ENCODE measurements around the gene NKX2-3.

DNA sequence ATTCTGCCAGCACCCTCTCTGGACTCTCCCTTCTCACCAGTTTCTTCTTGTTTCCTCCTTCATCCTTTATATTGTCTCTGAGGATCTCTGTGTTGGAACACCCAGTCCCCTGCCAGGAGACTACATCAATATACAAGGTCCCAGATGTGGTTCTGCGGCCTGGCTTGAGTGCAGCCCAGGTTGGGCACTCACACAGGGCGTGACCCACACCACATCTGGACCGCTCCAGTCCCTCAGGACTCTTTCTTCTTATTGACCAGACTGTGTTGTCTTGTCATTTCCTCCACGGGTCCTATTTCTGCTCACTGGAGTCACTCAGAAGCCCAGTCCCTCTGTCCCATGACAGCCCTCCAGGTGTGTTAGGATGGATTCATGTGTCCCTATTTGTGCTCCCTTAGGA, 26.0 kb downstream of the NKX2-3 start:
- TF ChIP-seq, protein P1, sequence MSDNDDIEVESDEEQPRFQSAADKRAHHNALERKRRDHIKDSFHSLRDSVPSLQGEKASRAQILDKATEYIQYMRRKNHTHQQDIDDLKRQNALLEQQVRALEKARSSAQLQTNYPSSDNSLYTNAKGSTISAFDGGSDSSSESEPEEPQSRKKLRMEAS (IDR thresholded peaks at IDR 0.05), result no peak
- TF ChIP-seq ZSCAN20 (CRISPR knock-in tag; IDR thresholded peaks at IDR 0.05), result no peak
- TF ChIP-seq ZFP36 (IDR thresholded peaks at IDR 0.05; ENCODE audit: borderline replicate concordance, partially characterized antibody), result no peak
- TF ChIP-seq, protein P2, sequence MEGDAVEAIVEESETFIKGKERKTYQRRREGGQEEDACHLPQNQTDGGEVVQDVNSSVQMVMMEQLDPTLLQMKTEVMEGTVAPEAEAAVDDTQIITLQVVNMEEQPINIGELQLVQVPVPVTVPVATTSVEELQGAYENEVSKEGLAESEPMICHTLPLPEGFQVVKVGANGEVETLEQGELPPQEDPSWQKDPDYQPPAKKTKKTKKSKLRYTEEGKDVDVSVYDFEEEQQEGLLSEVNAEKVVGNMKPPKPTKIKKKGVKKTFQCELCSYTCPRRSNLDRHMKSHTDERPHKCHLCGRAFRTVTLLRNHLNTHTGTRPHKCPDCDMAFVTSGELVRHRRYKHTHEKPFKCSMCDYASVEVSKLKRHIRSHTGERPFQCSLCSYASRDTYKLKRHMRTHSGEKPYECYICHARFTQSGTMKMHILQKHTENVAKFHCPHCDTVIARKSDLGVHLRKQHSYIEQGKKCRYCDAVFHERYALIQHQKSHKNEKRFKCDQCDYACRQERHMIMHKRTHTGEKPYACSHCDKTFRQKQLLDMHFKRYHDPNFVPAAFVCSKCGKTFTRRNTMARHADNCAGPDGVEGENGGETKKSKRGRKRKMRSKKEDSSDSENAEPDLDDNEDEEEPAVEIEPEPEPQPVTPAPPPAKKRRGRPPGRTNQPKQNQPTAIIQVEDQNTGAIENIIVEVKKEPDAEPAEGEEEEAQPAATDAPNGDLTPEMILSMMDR (IDR thresholded peaks at IDR 0.05), result no peak
- TF ChIP-seq POLR2A (IDR thresholded peaks at IDR 0.05; ENCODE audit: low read length), result no peak
- TF ChIP-seq ZC3H11A (IDR thresholded peaks at IDR 0.05), result no peak
- no peak for TF ChIP-seq JUN (IDR thresholded peaks at IDR 0.05)
- no peak for TF ChIP-seq MYC (IDR thresholded peaks at IDR 0.05; ENCODE audit: borderline replicate concordance, low read length)
- TF ChIP-seq CBX2 (IDR thresholded peaks at IDR 0.05; ENCODE audit: borderline replicate concordance, low read depth), result no peak

All from A549 (cell line).